DMS53 treated with DMSO at 0.1 percent for 48 hours (cell line): ENCODE results near the gene PHF20.
"Not testable (repeated sequence)": the region's sequence is repeated elsewhere in the genome, so short reads cannot be mapped to it uniquely, and the experiment has no call there.

Experiments used
- DNase-seq: peaks from one replicate; lab custom pipeline; 2025; ENCODE audit not compliant: unreplicated experiment; lab: John Stamatoyannopoulos, UW

The PHF20 gene

GRCh38 chr20:35838205-35838604 is 66.4 kb downstream of the PHF20 start:
- DNase-seq, result no peak

- no peak for DNase-seq
Observed at GRCh38 chr20:35839904-35840303, 68.1 kb downstream of the PHF20 start.

- DNase-seq, result no peak
Observed at GRCh38 chr20:35840421-35840820, 68.6 kb downstream of the PHF20 start.

DNA sequence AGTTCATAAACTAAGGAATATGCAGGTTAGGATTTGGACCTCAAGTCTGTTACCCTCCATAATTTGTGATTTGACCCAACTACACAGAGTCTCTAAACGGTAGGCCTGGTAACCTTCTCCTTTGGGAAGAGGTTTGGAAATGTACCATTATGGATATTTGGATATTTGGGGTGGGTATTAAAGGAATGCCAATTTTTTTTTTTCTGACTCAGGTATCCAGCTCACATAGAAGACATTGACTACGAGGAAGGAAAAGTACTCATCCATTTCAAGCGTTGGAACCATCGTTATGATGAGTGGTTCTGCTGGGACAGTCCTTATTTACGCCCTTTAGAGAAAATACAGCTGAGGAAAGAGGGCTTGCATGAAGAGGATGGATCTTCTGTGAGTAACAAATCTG is 70.5 kb downstream of the PHF20 start:
- no peak for DNase-seq

DNA sequence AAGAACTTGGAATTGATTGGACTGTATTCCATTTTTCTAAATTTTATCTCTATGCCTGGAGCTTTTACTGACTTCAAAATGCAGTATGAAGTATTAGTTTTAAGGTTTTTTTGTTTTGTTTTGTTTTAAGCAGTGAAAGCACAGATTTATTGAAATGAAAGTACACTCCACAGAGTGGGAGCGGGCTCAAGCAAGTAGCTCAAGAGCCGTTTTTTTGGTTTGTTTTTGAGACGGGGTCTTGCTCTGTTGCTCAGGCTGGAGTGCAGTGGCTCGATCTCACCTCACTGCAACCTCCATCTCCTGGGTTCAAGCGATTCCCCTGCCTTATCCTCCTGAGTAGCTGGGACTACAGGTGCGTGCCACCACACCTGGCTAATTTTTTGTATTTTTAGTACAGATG is 72.1 kb downstream of the PHF20 start:
- not testable (repeated sequence) for DNase-seq

- no peak for DNase-seq
Observed at GRCh38 chr20:35845561-35845960, 73.7 kb downstream of the PHF20 start.

- DNase-seq, result no peak
Observed at GRCh38 chr20:35849706-35850105, 77.9 kb downstream of the PHF20 start.

DNA sequence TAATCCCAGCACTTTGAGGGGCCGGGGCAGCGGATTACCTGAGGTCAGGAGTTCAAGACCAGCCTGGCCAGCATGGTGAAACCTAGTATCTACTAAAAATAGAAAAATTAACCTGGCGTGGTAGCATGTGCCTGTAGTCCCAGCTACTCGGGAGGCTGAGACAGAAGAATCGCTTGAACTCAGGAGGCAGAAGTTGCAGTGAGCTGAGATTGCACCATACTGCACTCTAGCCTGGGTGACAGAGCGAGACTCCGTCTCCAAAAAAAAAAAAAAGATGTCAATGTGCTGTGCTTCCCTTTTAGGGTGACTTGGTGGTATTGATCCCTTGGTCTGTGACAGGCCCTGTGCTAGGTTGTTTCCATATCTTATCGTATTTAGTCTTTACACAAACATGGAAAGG is 79.8 kb downstream of the PHF20 start:
- not testable (repeated sequence) for DNase-seq

DNA sequence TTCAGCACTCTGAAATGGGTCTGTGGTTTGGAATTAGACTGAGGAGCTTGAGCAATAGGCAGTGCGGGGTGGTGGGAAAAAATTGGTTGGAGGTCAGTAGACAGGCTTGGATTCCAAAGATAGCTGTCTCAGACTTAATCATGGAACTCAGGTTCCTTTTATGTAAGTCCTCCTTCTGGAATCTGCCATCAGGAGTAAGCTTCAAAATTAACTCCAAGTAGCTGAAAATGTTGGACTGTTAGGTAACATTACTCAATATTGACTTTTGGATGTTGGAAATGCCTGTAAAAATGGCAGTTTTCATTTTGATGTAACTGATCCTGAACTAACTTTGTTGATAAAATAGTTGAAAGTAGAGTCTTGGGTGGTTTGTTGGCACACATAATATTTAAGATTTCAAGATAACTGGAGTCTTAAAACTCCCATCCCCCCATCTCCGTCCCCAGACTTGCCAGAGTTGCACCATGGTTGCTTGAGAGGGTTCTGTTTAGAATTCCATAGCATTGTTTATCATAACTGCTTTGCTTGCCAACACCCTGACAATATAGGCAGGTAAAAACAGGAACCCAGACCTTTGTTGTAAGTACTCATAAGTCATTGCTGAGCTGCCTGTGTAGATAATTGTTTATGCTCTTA is 83.0 kb downstream of the PHF20 start:
- DNase-seq, result no peak

DNA sequence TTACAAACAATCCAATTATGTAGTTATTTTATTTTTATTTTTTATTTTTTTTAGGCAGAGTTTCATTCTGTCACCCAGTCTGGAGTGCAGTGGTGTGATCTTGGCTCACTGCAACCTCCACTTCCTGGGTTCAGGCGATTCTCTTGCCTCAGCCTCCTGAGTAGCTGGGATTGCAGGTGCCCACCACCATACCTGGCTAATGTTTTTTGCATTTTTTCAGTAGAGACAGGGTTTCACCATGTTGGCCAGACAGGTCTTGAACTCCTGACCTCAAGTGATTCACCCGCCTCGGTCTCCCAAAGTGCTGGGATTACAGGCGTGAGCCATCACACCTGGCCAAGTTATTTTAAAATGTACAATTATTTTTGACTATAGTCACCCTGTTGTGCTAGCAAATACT is 83.8 kb downstream of the PHF20 start:
- DNase-seq, result not testable (repeated sequence)

- no peak for DNase-seq
Observed at GRCh38 chr20:35856866-35857265, 85.1 kb downstream of the PHF20 start.

- no peak for DNase-seq
Observed at GRCh38 chr20:35866418-35867202, 94.8 kb downstream of the PHF20 start.

- no peak for DNase-seq
Observed at GRCh38 chr20:35870541-35871258, 98.9 kb downstream of the PHF20 start.

DNA sequence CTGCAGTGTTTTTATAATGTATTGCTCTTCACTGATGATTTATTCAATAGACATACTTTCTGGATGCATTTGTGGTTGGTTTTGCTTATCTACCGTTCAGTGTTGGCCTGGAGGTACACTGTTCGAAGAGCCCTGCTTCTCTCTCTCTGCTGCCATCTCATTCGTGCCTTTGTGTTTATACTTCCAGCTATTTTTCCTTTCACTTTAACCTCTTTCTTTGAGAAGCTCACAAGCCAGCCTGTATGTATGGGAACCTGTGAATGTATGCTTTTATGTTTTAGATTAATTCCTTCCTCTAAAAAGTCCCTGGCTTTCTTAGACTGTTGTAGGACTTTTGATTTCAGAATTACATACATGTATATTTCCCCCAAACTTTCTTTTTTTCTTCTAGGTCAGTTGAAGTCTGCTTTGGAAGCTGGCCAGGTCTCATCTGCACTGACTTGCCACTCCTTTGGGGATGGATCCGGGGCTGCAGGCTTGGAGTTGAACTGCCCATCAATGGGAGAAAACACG is 99.5 kb downstream of the PHF20 start:
- no peak for DNase-seq

- no peak for DNase-seq
Observed at GRCh38 chr20:35876033-35876320, 104.2 kb downstream of the PHF20 start.

DNA sequence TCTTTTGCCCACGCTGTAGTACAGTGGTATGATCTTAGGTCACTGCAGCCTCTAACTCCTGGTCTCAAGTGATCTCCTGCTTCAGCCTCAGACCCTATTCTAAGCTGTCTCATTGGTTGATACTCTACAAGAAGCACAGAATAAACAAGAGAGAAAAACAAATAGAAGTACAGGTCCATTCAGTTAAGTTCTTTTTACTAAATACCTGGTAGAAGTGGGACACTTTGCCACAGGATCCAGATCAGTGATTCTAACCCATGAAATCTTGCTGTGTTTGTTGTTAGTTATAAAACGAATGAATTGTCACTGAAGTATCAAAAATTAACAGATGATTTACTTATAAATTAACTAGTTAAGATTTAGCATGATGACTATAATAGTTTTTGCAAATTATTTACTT is 105.8 kb downstream of the PHF20 start:
- no peak for DNase-seq

DNA sequence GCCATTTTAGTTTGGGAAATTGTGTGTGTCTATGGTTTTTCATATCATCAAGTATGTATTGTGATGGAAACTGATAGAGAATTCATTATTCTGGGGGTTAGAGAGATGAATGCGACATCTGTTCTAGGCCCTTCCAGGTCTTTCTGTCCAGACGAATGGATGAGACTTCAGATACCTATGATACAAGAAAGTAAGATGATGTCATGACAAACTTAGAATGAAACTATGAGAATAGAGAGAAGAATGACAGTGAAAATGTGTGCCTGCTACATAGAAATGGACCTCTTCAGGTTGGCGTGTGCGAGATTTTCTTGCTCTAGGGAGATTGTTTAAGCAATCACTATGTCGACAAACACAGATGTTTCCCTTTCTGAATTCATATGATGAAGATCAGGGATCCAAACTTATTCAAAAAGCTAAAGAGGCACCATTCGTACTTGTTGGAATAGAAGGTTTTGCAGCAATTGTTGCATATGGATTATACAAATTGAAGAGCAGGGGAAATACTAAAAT is 106.4 kb downstream of the PHF20 start:
- DNase-seq, result no peak

DNA sequence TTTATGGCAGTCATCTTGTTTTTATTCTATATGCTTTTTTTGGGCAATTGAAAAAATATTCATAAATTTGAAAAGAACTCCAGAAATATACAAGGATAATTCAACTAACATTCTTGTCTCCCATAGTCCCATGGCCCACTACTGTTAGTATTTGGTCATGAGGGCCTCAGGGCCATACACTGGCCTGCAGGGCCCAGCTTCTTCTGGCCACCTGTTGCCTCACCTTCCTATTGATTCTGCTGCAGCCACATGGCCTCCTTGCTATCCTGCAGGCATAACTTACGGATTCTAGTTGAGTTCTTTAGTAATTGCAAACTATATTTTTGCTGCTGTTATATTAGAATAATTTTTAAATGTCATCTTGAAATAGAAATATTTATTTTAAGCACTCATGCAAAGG is 109.9 kb downstream of the PHF20 start:
- DNase-seq, result no peak

DNA sequence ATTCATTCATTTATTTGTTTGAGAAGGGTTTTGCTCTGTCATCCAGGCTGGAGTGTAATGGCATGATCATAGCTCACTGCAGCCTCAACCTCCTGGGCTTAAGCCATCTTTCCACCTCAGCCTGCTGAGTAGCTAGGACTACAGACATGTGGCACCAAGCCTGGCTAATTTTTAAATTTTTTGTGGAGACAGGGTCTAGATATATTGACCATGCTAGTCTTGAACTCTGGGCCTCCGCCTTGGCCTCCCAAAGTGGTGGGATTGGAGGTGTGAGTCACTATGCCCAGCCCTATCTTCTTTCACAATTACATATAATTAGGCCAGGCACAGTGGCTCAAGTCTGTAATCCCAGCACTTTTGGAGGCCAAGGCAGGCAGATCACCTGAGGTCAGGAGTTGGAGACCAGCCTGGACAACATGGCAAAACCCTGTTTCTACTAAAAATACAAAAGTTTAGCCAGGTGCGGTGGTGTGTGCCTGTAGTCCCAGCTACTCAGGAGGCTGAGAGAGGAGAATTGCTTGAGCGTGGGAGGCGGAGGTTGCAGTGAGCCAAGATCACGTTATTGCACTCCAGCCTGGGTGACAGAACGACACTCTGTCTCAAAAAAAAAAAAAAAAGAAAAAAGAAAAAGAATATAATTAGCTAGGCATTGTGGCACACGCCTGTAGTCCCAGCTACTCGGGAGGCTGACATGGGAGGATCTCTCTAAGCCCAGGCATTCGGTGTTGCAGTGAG is 110.8 kb downstream of the PHF20 start:
- DNase-seq, result not testable (repeated sequence)

- no peak for DNase-seq
Observed at GRCh38 chr20:35883336-35883777, 111.5 kb downstream of the PHF20 start.
